Nephron progenitor cell (in vitro differentiated cells): ENCODE data around the gene STK10.

Experiments
- DNase-seq: peaks from one replicate; pipeline ENCODE4 v3.0.0; 2021
- H3K27ac Mint-ChIP-seq: 2 replicates; pipeline ENCODE4 v1.8.0; 2021; ENCODE audit warnings: mild to moderate bottlenecking, moderate library complexity, mixed read lengths
- H3K27me3 Mint-ChIP-seq: 2 replicates; pipeline ENCODE4 v1.8.0; 2021; ENCODE audit warnings: mild to moderate bottlenecking, low read depth, mixed read lengths; ENCODE audit not compliant: poor library complexity
- H3K36me3 Mint-ChIP-seq: 2 replicates; pipeline ENCODE4 v1.8.0; 2021; ENCODE audit warnings: low read depth, mixed read lengths
- H3K4me1 Mint-ChIP-seq: 2 replicates; pipeline ENCODE4 v1.8.0; 2021; ENCODE audit warnings: mixed read lengths
- H3K4me3 Mint-ChIP-seq: 2 replicates; pipeline ENCODE4 v1.8.0; 2021; ENCODE audit warnings: mild to moderate bottlenecking, moderate library complexity, mixed read lengths
- H3K9me3 Mint-ChIP-seq: 2 replicates; pipeline ENCODE4 v1.8.0; 2021; ENCODE audit warnings: mild to moderate bottlenecking, moderate library complexity, mixed read lengths
- TF ChIP-seq, protein P1 (sequence below): fragments of 200-600 bp; sonication (generic); IDR thresholded peaks from 2 replicates; pipeline ENCODE4 v1.5.0; 2021; ENCODE audit warnings: antibody characterized with exemption

The STK10 gene

GRCh38 chr5:172007175-172008110 lies 180.6 kb downstream of the STK10 start:
- Mint-ChIP-seq H3K4me3 (peak overlapping the region; percentile 95), H3K9me3 (no peaks in the 10 kb centered on the region), H3K27ac (peak overlapping the region; percentile 98), H3K4me1 (peaks cover 58% of the 10 kb centered on the region), H3K27me3 (peaks cover 11% of the 10 kb centered on the region), H3K36me3 (no peaks in the 10 kb centered on the region)
- no peak for DNase-seq
- TF ChIP-seq, protein P1, sequence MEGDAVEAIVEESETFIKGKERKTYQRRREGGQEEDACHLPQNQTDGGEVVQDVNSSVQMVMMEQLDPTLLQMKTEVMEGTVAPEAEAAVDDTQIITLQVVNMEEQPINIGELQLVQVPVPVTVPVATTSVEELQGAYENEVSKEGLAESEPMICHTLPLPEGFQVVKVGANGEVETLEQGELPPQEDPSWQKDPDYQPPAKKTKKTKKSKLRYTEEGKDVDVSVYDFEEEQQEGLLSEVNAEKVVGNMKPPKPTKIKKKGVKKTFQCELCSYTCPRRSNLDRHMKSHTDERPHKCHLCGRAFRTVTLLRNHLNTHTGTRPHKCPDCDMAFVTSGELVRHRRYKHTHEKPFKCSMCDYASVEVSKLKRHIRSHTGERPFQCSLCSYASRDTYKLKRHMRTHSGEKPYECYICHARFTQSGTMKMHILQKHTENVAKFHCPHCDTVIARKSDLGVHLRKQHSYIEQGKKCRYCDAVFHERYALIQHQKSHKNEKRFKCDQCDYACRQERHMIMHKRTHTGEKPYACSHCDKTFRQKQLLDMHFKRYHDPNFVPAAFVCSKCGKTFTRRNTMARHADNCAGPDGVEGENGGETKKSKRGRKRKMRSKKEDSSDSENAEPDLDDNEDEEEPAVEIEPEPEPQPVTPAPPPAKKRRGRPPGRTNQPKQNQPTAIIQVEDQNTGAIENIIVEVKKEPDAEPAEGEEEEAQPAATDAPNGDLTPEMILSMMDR, result no peak

DNA sequence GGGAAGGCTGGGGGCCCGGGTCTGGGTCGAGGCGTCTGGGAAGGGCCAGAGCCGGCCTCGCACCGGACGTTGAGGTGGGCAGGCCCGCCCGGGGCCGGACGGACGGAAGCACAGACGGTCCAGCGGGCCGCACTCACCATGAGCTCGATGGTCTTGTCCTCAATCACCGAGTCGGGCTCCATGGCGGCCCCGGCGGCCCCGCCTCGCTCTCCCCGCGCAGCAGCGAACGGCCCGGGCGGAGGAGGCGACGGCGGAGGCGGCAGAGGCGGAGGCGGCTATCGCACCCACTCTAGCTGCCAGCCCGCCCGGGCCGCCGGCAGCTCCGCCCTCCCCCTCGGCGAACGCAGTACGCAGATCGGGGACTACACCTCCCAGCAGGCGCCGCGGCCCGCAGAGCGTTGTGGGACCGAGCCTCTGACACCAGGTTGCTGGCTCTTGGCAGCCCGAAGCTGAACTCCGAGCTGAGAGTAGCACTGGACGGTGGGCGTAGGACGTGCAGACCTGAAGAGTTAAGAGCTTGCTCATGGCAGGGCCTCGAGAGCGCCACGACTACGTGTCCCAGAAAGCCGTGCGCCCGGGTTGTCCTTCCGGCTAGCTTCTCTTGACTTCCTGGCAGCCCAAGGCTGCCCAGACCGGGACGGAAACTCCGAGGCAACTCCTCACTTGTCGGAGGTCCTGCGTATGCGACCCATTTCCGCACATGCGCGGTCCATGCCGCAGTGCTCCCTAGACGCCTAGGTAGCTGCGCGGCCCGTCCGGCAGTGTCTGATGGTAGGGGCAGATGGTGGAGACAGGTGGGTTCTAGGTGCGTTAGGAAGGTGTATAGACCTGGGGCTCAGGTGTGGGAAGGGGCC lies 181.5 kb downstream of the STK10 start, which contains the start of gene FBXW11:
Gene FBXW11, minus strand, starts transcription at position 318 of the 854 bp plus-strand sequence. Its CDS starts 136 bp downstream, at position 182.
- Mint-ChIP-seq H3K27me3 (peaks cover 11% of the 10 kb centered on the region), H3K4me1 (peaks cover 67% of the 10 kb centered on the region), H3K36me3 (no peaks in the 10 kb centered on the region), H3K4me3 (peak within 1 kb of the TSS; percentile 95), H3K9me3 (no peaks in the 10 kb centered on the region), H3K27ac (peak within 1 kb of the TSS; percentile 99)
- TF ChIP-seq, protein P1, result no peak
- DNase-seq, result peak; percentile 94

DNA sequence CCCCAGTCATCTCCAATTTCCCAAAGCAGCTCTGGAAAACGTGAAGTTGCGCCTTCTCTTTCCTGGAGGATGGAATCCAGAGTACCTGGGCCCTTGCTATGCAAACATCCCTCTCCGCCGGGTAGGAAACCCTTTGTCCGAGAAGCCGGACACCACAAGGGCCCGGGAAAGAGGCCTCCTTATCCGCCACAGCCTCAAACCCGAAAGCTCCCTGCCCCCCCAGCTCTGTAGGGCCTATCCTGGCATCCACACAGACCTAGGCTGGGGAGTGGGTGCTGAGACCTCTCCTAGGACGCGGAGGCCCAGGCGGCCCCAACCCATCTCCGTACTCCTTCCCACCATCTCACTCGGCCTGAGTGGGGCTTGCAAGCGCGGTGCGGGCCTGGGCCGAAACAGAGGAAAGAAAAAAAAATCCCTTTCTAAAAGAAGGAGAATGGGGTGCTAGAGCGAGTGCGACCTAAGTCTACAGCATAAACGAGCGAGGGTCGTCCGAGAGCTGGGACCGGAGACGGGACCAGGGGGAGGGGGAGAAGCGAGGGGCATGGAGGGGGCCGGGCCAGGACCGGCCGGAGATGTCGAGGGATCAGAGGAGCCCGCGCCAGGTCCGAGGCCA lies 182.2 kb downstream of the STK10 start:
- Mint-ChIP-seq H3K4me3 (peak overlapping the region; percentile 95), H3K36me3 (no peaks in the 10 kb centered on the region), H3K27me3 (peaks cover 11% of the 10 kb centered on the region), H3K27ac (peak overlapping the region; percentile 99), H3K9me3 (no peaks in the 10 kb centered on the region), H3K4me1 (peaks cover 71% of the 10 kb centered on the region)
- DNase-seq, result peak; percentile 46
- TF ChIP-seq, protein P1, result no peak

- DNase-seq, result no peak
- Mint-ChIP-seq H3K4me1 (peaks cover 76% of the 10 kb centered on the region), H3K27me3 (peaks cover 5% of the 10 kb centered on the region), H3K9me3 (no peaks in the 10 kb centered on the region), H3K4me3 (peak overlapping the region; percentile 95), H3K27ac (peak overlapping the region; percentile 99), H3K36me3 (no peaks in the 10 kb centered on the region)
- TF ChIP-seq, protein P1, result no peak
Observed at GRCh38 chr5:172004824-172005237, 183.2 kb downstream of the STK10 start.

GRCh38 chr5:172003746-172004145 lies 184.3 kb downstream of the STK10 start:
- no peak for DNase-seq
- H3K27me3 Mint-ChIP-seq, result peaks cover under 1% of the 10 kb centered on the region
- TF ChIP-seq, protein P1, result no peak
- peak overlapping the region; percentile 50 for H3K4me3 Mint-ChIP-seq
- H3K36me3 Mint-ChIP-seq, result no peaks in the 10 kb centered on the region
- no peaks in the 10 kb centered on the region for H3K9me3 Mint-ChIP-seq
- H3K4me1 Mint-ChIP-seq, result peaks cover 76% of the 10 kb centered on the region
- no peak overlapping the region for H3K27ac Mint-ChIP-seq
